Peyer's patch (tissue), 4 donors: ENCODE measurements around the gene CNTN5.

Experiments
- POLR2A ChIP-seq, 2 donors: fragments of 450-650 bp; IDR thresholded peaks; one replicate each; pipeline ENCODE4 v1.5.1; 2017; ENCODE audit warnings: antibody characterized with exemption in 2 of 2, mild to moderate bottlenecking in 2 of 2, moderate library complexity in 2 of 2
- TF ChIP-seq, protein P1 (sequence below), 6 experiments: fragments of 450-650 bp in 4 of 6; fragments of 200-600 bp in 2 of 6; sonication (generic) in 1 of 6; IDR thresholded peaks; one replicate each; pipeline ENCODE4 v1.5.1; 2017 to 2019; ENCODE audit warnings: antibody characterized with exemption in 6 of 6, mild to moderate bottlenecking in 3 of 6, moderate library complexity in 1 of 6

DNA sequence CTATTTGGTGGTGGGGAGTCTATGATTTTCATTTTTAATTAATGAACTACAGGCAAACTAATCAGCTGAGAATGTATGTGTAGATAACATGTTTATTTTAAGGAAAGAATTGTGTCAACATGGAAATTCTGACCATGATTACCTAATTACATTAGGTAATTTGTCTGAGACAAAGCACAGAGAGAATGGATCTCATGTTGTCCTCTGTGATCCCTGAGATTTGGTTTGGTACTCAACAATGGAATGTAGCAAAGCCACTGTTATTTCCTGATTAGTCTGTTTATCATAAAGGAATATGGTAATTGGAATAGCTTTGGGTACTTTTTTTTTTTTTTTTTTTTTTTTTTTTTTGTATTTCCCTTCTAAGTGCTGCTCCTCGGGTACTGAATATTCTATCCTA is 947.6 kb downstream of the CNTN5 start:
- TF ChIP-seq, protein P1, sequence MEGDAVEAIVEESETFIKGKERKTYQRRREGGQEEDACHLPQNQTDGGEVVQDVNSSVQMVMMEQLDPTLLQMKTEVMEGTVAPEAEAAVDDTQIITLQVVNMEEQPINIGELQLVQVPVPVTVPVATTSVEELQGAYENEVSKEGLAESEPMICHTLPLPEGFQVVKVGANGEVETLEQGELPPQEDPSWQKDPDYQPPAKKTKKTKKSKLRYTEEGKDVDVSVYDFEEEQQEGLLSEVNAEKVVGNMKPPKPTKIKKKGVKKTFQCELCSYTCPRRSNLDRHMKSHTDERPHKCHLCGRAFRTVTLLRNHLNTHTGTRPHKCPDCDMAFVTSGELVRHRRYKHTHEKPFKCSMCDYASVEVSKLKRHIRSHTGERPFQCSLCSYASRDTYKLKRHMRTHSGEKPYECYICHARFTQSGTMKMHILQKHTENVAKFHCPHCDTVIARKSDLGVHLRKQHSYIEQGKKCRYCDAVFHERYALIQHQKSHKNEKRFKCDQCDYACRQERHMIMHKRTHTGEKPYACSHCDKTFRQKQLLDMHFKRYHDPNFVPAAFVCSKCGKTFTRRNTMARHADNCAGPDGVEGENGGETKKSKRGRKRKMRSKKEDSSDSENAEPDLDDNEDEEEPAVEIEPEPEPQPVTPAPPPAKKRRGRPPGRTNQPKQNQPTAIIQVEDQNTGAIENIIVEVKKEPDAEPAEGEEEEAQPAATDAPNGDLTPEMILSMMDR (IDR thresholded peaks at IDR 0.05), result no peak
- no peak for TF ChIP-seq POLR2A (IDR thresholded peaks at IDR 0.05)
